ENCODE results near the gene GABBR1. TPM values are rescaled to one million over a fixed set of nuclear protein-coding genes. Genes with fewer than 3 reads are reported as not detected.

The GABBR1 gene
- total and polyA plus RNA-seq, 2 donors (not counting 1 experiment from before 2014, with no cell fraction given): 198 to 241 TPM

- DNase-seq (no peak), ATAC-seq (ENCODE audit: low read depth) (no peak)
- no peaks in the 10 kb centered on the region for H4K20me1 ChIP-seq (ENCODE audit: control insufficient read depth, insufficient read depth, low read length, poor library complexity, severe bottlenecking)
- H3K4me3 ChIP-seq (ENCODE audit: control extremely low read depth in 1 of 5, extremely low read depth in 1 of 5, insufficient read depth in 1 of 5, low read depth in 2 of 5, low read length in 4 of 5): no peak overlapping the region
- H3K4me3 Mint-ChIP-seq: no peak overlapping the region
- H3K9ac ChIP-seq (ENCODE audit: low read length): no peak overlapping the region
- no peak overlapping the region for H2AFZ ChIP-seq (ENCODE audit: insufficient read depth, low read depth, low read length, poor library complexity, severe bottlenecking)
- H3K79me2 ChIP-seq (ENCODE audit: control insufficient read depth, insufficient read depth, low read length): no peaks in the 10 kb centered on the region
- H3K27me3 Mint-ChIP-seq: peaks cover 35% of the 10 kb centered on the region
- POLR2A ChIA-PET: no interaction called here
- no peak overlapping the region for H3K4me2 ChIP-seq (replicated peaks; ENCODE audit: low read depth, low read length, poor library complexity, severe bottlenecking)
- CTCF ChIA-PET: no interaction called here
- no peaks in the 10 kb centered on the region for H3K36me3 ChIP-seq (replicated peaks in 1 of 2; ENCODE audit: control extremely low read depth in 1 of 2, control insufficient read depth in 1 of 2, extremely low read depth in 1 of 2, insufficient read depth in 2 of 2, low read length in 1 of 2)
- TF ChIP-seq, protein P1, sequence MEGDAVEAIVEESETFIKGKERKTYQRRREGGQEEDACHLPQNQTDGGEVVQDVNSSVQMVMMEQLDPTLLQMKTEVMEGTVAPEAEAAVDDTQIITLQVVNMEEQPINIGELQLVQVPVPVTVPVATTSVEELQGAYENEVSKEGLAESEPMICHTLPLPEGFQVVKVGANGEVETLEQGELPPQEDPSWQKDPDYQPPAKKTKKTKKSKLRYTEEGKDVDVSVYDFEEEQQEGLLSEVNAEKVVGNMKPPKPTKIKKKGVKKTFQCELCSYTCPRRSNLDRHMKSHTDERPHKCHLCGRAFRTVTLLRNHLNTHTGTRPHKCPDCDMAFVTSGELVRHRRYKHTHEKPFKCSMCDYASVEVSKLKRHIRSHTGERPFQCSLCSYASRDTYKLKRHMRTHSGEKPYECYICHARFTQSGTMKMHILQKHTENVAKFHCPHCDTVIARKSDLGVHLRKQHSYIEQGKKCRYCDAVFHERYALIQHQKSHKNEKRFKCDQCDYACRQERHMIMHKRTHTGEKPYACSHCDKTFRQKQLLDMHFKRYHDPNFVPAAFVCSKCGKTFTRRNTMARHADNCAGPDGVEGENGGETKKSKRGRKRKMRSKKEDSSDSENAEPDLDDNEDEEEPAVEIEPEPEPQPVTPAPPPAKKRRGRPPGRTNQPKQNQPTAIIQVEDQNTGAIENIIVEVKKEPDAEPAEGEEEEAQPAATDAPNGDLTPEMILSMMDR (IDR thresholded peaks at IDR 0.05): no peak
- TF ChIP-seq EZH2 (IDR thresholded peaks at IDR 0.05; ENCODE audit: borderline replicate concordance, insufficient read depth, low read depth, low read length, poor library complexity, severe bottlenecking): no peak
- H3K4me1 Mint-ChIP-seq: no peaks in the 10 kb centered on the region
- H3K27me3 ChIP-seq (replicated peaks in 1 of 4; ENCODE audit: control extremely low read depth in 1 of 4, control insufficient read depth in 3 of 4, insufficient read depth in 4 of 4, low read length in 3 of 4): peaks cover 0 to 8% (median 3%) of the 10 kb centered on the region in 4 experiments
- H3K27ac ChIP-seq (ENCODE audit: low read length in 2 of 2): no peak overlapping the region
- no peaks in the 10 kb centered on the region for H3K4me1 ChIP-seq (ENCODE audit: control insufficient read depth in 2 of 2, insufficient read depth in 2 of 2, low read length in 2 of 2)
- H3K9me3 Mint-ChIP-seq (ENCODE audit: insufficient read depth): no peaks in the 10 kb centered on the region
- no peaks in the 10 kb centered on the region for H3K9me3 ChIP-seq (ENCODE audit: control extremely low read depth in 1 of 3, control insufficient read depth in 2 of 3, insufficient read depth in 1 of 3, low read length in 2 of 3)
- intact Hi-C loops (cut with micrococcal nuclease): no loop called here
- H3K27ac Mint-ChIP-seq: no peak overlapping the region
- WGBS (ENCODE audit: insufficient coverage): 73% methylated on average over 2 of the region's 2 CpGs
Observed at GRCh38 chr6:29528988-29529560, 103.9 kb downstream of the GABBR1 start.

DNA sequence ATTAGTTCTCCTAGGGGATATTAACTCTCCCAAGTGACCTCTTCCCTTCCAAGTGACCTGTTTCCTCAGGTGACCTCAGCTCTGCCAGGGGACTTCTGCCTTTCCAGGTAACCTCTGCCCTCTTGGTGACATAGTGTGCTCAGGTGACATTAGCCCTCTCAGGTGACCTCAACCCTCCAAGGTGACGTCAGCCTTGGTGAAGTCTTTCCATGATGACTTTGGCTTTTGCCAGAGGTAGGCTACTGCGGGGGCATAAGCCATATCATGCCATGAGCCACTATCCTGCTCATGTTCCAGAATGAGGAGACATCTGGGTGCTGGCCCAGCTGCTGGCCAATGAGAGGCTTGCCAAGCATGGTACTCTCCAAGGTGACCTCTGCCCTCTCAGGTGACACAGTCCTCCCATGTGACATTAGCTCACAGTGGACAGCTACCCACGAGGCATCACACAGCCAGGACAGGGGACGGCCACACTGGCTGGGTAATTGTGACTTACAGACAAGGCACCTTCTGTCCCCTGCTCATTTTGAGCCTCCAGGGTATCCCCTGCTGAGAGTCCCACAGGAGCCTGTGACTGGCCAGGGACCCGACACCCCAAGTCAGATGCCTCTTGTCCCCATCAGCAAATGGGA is 104.6 kb downstream of the GABBR1 start:
- Histone ChIP-seq H3K9me3 (ENCODE audit: control extremely low read depth in 1 of 3, control insufficient read depth in 2 of 3, insufficient read depth in 1 of 3, low read length in 2 of 3) (no peaks in the 10 kb centered on the region), H3K9ac (ENCODE audit: low read length) (no peak overlapping the region), H3K4me1 (ENCODE audit: control insufficient read depth in 2 of 2, insufficient read depth in 2 of 2, low read length in 2 of 2) (no peaks in the 10 kb centered on the region), H3K27ac (ENCODE audit: low read length in 2 of 2) (no peak overlapping the region), H2AFZ (ENCODE audit: insufficient read depth, low read depth, low read length, poor library complexity, severe bottlenecking) (no peak overlapping the region), H3K27me3 (replicated peaks in 1 of 4; ENCODE audit: control extremely low read depth in 1 of 4, control insufficient read depth in 3 of 4, insufficient read depth in 4 of 4, low read length in 3 of 4) (peaks cover 0 to 8% (median 3%) of the 10 kb centered on the region in 4 experiments), H3K36me3 (replicated peaks in 1 of 2; ENCODE audit: control extremely low read depth in 1 of 2, control insufficient read depth in 1 of 2, extremely low read depth in 1 of 2, insufficient read depth in 2 of 2, low read length in 1 of 2) (no peaks in the 10 kb centered on the region), H3K79me2 (ENCODE audit: control insufficient read depth, insufficient read depth, low read length) (no peaks in the 10 kb centered on the region), H3K4me2 (replicated peaks; ENCODE audit: low read depth, low read length, poor library complexity, severe bottlenecking) (no peak overlapping the region), H3K4me3 (ENCODE audit: control extremely low read depth in 1 of 5, extremely low read depth in 1 of 5, insufficient read depth in 1 of 5, low read depth in 2 of 5, low read length in 4 of 5) (no peak overlapping the region), H4K20me1 (ENCODE audit: control insufficient read depth, insufficient read depth, low read length, poor library complexity, severe bottlenecking) (no peaks in the 10 kb centered on the region)
- no peak overlapping the region for H3K4me3 Mint-ChIP-seq
- H3K27me3 Mint-ChIP-seq: peaks cover 35% of the 10 kb centered on the region
- H3K27ac Mint-ChIP-seq: no peak overlapping the region
- no peaks in the 10 kb centered on the region for H3K9me3 Mint-ChIP-seq (ENCODE audit: insufficient read depth)
- TF ChIP-seq, protein P1 (IDR thresholded peaks at IDR 0.05): no peak
- TF ChIP-seq EZH2 (IDR thresholded peaks at IDR 0.05; ENCODE audit: borderline replicate concordance, insufficient read depth, low read depth, low read length, poor library complexity, severe bottlenecking): no peak
- no peak for ATAC-seq (ENCODE audit: low read depth)
- ChIA-PET CTCF (no interaction called here), POLR2A (no interaction called here)
- H3K4me1 Mint-ChIP-seq: no peaks in the 10 kb centered on the region
- WGBS (ENCODE audit: insufficient coverage): 66% methylated on average over 5 of the region's 5 CpGs
- DNase-seq: no peak
- intact Hi-C loops (cut with micrococcal nuclease): no loop called here
